ENCODE results near the gene GCN1.

DNA sequence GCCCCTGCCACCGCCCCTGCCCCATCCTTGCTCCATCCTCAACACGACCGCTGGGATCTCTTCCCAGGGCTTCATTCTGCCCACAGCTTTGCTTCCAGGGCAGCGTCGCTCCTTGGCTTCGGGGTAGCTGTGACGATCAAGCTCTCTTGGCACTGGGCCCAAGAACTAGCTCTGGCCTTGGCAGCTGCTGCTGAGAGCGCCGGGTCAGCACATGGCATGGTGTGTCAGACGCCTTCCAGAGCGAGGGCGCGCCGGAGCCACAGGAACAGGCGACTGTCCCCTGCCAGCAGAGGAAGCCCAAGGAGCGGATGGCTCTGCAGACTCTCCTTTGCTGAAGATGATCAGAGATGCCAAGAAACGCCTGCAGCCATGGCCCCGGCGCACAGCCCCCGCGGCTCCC lies 93.9 kb downstream of the GCN1 start:
- TF ChIP-seq, protein P1, sequence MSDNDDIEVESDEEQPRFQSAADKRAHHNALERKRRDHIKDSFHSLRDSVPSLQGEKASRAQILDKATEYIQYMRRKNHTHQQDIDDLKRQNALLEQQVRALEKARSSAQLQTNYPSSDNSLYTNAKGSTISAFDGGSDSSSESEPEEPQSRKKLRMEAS (IDR thresholded peaks at IDR 0.05), result no peak
- TF ChIP-seq POLR2A (IDR thresholded peaks at IDR 0.05; ENCODE audit: low read length), result no peak
- no peak for TF ChIP-seq FOSL2 (IDR thresholded peaks at IDR 0.05)
- TF ChIP-seq FOSL2 (CRISPR knock-in tag; IDR thresholded peaks at IDR 0.05), result no peak
- TF ChIP-seq, protein P2, sequence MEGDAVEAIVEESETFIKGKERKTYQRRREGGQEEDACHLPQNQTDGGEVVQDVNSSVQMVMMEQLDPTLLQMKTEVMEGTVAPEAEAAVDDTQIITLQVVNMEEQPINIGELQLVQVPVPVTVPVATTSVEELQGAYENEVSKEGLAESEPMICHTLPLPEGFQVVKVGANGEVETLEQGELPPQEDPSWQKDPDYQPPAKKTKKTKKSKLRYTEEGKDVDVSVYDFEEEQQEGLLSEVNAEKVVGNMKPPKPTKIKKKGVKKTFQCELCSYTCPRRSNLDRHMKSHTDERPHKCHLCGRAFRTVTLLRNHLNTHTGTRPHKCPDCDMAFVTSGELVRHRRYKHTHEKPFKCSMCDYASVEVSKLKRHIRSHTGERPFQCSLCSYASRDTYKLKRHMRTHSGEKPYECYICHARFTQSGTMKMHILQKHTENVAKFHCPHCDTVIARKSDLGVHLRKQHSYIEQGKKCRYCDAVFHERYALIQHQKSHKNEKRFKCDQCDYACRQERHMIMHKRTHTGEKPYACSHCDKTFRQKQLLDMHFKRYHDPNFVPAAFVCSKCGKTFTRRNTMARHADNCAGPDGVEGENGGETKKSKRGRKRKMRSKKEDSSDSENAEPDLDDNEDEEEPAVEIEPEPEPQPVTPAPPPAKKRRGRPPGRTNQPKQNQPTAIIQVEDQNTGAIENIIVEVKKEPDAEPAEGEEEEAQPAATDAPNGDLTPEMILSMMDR (IDR thresholded peaks at IDR 0.05), result no peak
- no peak for TF ChIP-seq EHMT2 (IDR thresholded peaks at IDR 0.05; ENCODE audit: low read depth)
